IPS DF 6.9 (cell line): ENCODE results near the gene CREM.

Source experiments
- DNase-seq: peaks from one replicate; pipeline ENCODE4 v3.0.0-alpha.2; 2013; ENCODE audit warnings: low read depth, low spot score
- H3K27ac ChIP-seq: one replicate; pipeline ENCODE4 v1.5.1; 2013; ENCODE audit warnings: low read length, control low read depth
- H3K27me3 ChIP-seq: 2 replicates; pipeline ENCODE4 v1.6.1; 2013; ENCODE audit warnings: mild to moderate bottlenecking, low read length; ENCODE audit not compliant: control insufficient read depth, insufficient read depth
- H3K36me3 ChIP-seq: 2 replicates; pipeline ENCODE4 v1.6.1; 2013; ENCODE audit warnings: low read length; ENCODE audit not compliant: control insufficient read depth, insufficient read depth
- H3K4me1 ChIP-seq: 2 replicates; pipeline ENCODE4 v1.6.1; 2013; ENCODE audit warnings: low read length; ENCODE audit not compliant: control insufficient read depth, insufficient read depth
- H3K4me3 ChIP-seq: 2 replicates; pipeline ENCODE4 v1.5.1; 2013; ENCODE audit warnings: mild to moderate bottlenecking, low read length
- H3K9me3 ChIP-seq: 2 replicates; pipeline ENCODE4 v1.6.1; 2013; ENCODE audit warnings: low read length, inconsistent platforms; ENCODE audit not compliant: control insufficient read depth, insufficient read depth
- WGBS: extraction: QIAGEN DNeasy Blood & Tissue Kit; methylation state at CpG from one replicate; pipeline ENCODE4 v1.1.7; 2013; ENCODE audit warnings: mixed read lengths, missing lambda C conversion rate; ENCODE audit not compliant: insufficient read length, insufficient coverage; 5-methylcytosine and 5-hydroxymethylcytosine counted together

Gene CREM

GRCh38 chr10:35135861-35136260 lies 9.2 kb downstream of the CREM start:
- no peak for DNase-seq
- Histone ChIP-seq H3K27me3 (no peaks in the 10 kb centered on the region), H3K36me3 (no peaks in the 10 kb centered on the region), H3K4me3 (no peak overlapping the region), H3K27ac (no peak overlapping the region), H3K4me1 (no peaks in the 10 kb centered on the region), H3K9me3 (no peaks in the 10 kb centered on the region)
- no CpG with 5 or more reads among the region's 5 CpGs for WGBS

- H3K27me3 ChIP-seq: no peaks in the 10 kb centered on the region
- no peaks in the 10 kb centered on the region for H3K36me3 ChIP-seq
- WGBS: no CpG with 5 or more reads among the region's 4 CpGs
- H3K4me3 ChIP-seq: no peak overlapping the region
- H3K9me3 ChIP-seq: no peaks in the 10 kb centered on the region
- H3K4me1 ChIP-seq: no peaks in the 10 kb centered on the region
- H3K27ac ChIP-seq: no peak overlapping the region
- DNase-seq: no peak
Measured at GRCh38 chr10:35136263-35136815, 9.7 kb downstream of the CREM start.

GRCh38 chr10:35140126-35140525 lies 13.5 kb downstream of the CREM start:
- H3K4me1 ChIP-seq: no peaks in the 10 kb centered on the region
- H3K27ac ChIP-seq: no peak overlapping the region
- no peak for DNase-seq
- no peaks in the 10 kb centered on the region for H3K27me3 ChIP-seq
- WGBS: no CpG with 5 or more reads among the region's 6 CpGs
- H3K9me3 ChIP-seq: no peaks in the 10 kb centered on the region
- no peak overlapping the region for H3K4me3 ChIP-seq
- no peaks in the 10 kb centered on the region for H3K36me3 ChIP-seq

- WGBS: no CpG with 5 or more reads among the region's 3 CpGs
- Histone ChIP-seq H3K4me1 (no peaks in the 10 kb centered on the region), H3K27ac (no peak overlapping the region), H3K9me3 (no peaks in the 10 kb centered on the region), H3K4me3 (no peak overlapping the region), H3K27me3 (no peaks in the 10 kb centered on the region), H3K36me3 (no peaks in the 10 kb centered on the region)
- no peak for DNase-seq
Measured at GRCh38 chr10:35140727-35141126, 14.1 kb downstream of the CREM start.

- Histone ChIP-seq H3K4me3 (no peak overlapping the region), H3K27me3 (no peaks in the 10 kb centered on the region)
- no CpG with 5 or more reads among the region's 6 CpGs for WGBS
Measured at GRCh38 chr10:35150308-35150707, 23.7 kb downstream of the CREM start.

GRCh38 chr10:35152992-35153391 lies 26.3 kb downstream of the CREM start:
- H3K9me3 ChIP-seq: no peaks in the 10 kb centered on the region
- H3K36me3 ChIP-seq: no peaks in the 10 kb centered on the region
- H3K27ac ChIP-seq: no peak overlapping the region
- no peaks in the 10 kb centered on the region for H3K27me3 ChIP-seq
- H3K4me1 ChIP-seq: no peaks in the 10 kb centered on the region
- WGBS: no CpG with 5 or more reads among the region's 3 CpGs
- H3K4me3 ChIP-seq: no peak overlapping the region
- DNase-seq: no peak

More at GRCh38 chr10:35150308-35150707, 23.7 kb downstream of the CREM start:
- H3K27ac ChIP-seq: no peak overlapping the region
- no peak for DNase-seq
- H3K9me3 ChIP-seq: no peaks in the 10 kb centered on the region
- no peaks in the 10 kb centered on the region for H3K4me1 ChIP-seq
- no peaks in the 10 kb centered on the region for H3K36me3 ChIP-seq

- no CpG with 5 or more reads among the region's 4 CpGs for WGBS
- Histone ChIP-seq H3K4me3 (no peak overlapping the region), H3K36me3 (no peaks in the 10 kb centered on the region), H3K9me3 (no peaks in the 10 kb centered on the region), H3K4me1 (no peaks in the 10 kb centered on the region), H3K27ac (no peak overlapping the region), H3K27me3 (no peaks in the 10 kb centered on the region)
- DNase-seq: no peak
Measured at GRCh38 chr10:35153716-35154115, 27.1 kb downstream of the CREM start.

- no peaks in the 10 kb centered on the region for H3K36me3 ChIP-seq
- H3K4me1 ChIP-seq: no peaks in the 10 kb centered on the region
- WGBS: no CpG with 5 or more reads among the region's 1 CpG
- no peak overlapping the region for H3K27ac ChIP-seq
- no peak overlapping the region for H3K4me3 ChIP-seq
- no peak for DNase-seq
- H3K9me3 ChIP-seq: no peaks in the 10 kb centered on the region
- H3K27me3 ChIP-seq: no peaks in the 10 kb centered on the region
Measured at GRCh38 chr10:35160743-35161142, 34.1 kb downstream of the CREM start.

- Histone ChIP-seq H3K9me3 (no peaks in the 10 kb centered on the region), H3K4me1 (no peaks in the 10 kb centered on the region), H3K36me3 (no peaks in the 10 kb centered on the region), H3K27ac (no peak overlapping the region), H3K27me3 (no peaks in the 10 kb centered on the region), H3K4me3 (no peak overlapping the region)
- WGBS: no CpG with 5 or more reads among the region's 2 CpGs
- no peak for DNase-seq
Measured at GRCh38 chr10:35161906-35162305, 35.3 kb downstream of the CREM start.

- Histone ChIP-seq H3K36me3 (no peaks in the 10 kb centered on the region), H3K4me3 (no peak overlapping the region), H3K9me3 (no peaks in the 10 kb centered on the region), H3K4me1 (no peaks in the 10 kb centered on the region), H3K27ac (no peak overlapping the region), H3K27me3 (no peaks in the 10 kb centered on the region)
- WGBS: no CpG with 5 or more reads among the region's 4 CpGs
- no peak for DNase-seq
Measured at GRCh38 chr10:35165136-35165535, 38.5 kb downstream of the CREM start.

GRCh38 chr10:35165811-35166210 lies 39.2 kb downstream of the CREM start:
- Histone ChIP-seq H3K27ac (no peak overlapping the region), H3K36me3 (no peaks in the 10 kb centered on the region), H3K4me3 (no peak overlapping the region), H3K4me1 (no peaks in the 10 kb centered on the region), H3K27me3 (no peaks in the 10 kb centered on the region), H3K9me3 (no peaks in the 10 kb centered on the region)
- no peak for DNase-seq
- no CpG with 5 or more reads among the region's 2 CpGs for WGBS
